NCI-H1436 treated with DMSO at 0.1 percent for 48 hours (cell line): Measurements from ENCODE around the gene MESD.

Experiments used
- DNase-seq: peaks from one replicate; lab custom pipeline; 2025; lab: John Stamatoyannopoulos, UW

The MESD gene

DNA sequence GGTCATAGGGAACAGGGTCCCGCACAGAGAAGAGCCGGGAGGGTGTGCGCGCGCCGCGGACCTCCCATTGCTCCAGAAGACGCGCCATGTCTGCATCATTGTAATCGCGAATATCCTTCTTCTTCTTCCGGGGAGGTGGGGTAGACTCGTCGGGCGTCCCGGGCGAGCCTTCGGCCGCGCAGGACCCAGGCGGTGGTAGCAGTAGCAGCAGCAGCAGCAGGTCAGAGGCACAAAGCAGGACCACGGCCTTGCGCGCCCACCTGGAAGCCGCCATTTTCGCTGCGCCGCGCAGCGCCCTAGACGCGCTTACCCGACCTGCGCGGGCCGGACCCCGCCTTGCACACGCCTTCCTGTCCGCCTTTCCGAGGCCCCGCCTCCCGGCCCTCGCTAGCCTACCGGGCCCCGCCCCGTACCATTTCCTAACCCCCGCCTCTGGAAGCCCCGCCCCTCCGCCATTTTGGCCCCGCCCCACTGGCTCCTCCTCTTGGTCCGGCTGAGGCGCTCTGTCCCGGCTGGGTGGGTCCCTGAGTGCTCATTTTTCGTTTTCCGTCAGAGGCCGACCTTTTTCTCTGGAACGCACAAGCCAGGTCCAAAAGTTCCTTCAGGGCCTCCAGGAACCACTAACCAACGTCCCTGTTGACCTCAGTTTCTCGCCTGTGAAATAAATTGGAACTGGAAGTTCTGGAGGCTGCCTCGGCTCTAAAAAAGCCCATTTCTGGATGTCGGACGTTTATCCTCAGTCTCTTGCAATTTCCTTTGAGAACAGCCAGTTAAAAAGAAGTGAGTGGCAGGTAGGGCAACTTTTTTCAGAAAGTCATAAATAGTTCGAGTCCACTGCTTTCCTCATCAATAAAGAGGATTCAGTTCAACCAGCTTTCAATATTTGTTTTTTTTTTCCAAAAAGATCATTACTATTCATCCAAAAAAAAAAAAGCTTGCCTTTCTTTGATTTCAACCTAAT, at the start of gene MESD:
MESD (minus strand) TSS at position 302 of the 961 bp plus-strand sequence; CDS start at position 274, 28 bp downstream.
- peak; percentile 63 for DNase-seq

DNA sequence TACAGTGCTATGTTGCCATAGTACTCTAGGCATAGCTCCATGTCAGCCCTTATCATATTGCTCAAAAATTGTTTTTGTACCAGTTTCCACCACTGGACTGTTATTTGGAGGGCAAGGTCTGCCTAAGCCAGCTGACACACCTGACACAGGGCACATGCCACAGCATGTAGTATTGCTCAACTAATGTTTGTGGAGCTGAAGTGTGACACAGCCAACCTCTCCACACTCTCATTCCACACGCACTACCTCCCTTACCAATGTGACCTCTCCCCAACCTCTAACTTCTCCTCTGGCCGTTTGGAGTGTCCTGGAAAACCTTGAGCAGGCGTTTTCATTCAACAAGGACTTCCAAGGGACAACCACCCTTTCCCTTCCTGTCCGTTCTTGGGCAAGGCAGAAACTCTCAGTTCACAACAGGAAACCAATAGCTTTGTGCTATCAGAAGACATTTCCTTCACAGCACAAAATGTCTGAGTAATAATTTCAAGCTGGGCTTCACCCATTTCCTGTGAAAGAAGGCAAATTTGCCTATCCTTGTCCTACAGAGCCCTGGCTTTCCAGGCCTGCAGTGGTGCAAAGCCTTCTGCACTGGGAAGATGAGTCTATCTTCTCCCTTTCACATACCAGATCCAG, 49.5 kb upstream of the MESD start:
- no peak for DNase-seq

DNA sequence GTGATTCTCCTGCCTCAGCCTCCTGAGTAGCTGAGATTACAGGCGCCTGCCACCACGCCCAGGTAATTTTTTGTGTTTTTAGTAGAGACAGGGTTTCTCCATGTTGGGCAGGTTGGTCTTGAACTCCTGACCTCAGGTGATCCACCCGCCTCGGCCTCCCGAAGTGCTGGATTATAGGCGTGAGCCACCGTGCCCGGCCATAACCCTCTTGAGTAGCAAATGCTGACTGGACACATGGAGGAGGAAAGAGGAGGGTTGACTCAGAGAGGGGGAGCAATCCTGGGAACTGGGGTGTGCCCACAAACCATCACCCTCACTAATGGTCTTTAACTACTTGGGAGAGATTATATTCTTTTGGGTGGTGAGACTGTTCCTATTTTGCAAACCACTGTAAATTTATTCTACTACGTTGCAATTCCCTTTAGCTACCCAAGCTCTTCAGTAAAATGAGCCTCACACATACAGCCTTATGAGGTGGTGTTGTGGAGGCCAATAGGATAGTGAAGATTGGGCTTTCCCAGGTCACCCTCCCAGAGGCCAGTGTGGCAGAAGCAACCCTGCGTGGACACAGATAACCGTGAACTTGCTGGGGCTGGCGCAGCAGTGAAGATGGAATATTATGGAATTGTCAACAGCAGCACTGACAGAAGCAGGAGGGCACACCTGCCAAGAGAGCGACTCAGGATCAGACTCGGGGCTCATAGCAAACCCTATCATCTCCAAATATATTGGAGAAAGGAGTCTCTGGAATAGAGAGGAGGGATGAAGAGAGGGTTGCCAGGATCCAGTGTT, 48.5 kb upstream of the MESD start:
- DNase-seq = no peak

DNA sequence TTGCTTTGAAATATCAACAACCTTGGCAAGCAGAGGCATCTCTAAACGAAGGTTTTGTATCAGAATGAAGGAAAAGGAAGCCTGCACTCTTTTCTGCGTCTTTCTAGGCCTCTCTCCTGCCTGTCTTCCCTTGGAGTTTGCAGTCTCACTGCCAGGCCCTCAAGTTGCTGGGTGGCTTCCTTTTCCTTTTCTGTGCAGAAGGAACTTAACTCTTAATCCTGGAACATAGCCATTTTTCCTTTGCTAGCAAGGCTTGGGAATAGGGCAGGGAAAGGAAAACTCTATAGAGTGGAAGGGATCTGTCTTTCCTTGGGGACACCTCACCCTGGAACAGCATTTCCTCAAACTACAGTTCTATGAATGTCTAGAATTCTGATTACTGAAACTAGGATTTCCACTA, 43.9 kb upstream of the MESD start:
- DNase-seq = no peak

DNA sequence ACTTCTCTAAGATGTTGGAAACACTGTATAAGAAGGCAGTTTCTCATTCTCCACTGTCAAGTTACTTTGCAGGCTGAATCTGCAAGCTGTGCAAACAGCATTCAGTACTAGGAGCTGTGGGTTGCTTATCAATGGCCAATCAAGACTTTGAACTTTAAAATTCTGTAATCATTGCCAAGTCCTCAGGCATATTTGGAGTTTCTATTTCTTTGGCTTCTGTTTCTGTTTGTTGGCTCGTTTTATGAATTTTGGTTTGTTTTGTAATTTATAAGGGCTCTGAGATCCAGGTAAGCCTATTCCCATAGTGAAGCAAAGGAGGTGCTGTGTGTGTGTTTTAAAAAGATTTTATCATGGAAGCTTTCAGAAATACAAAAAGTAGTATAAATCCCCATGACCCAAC, 43.2 kb upstream of the MESD start:
- DNase-seq = no peak

DNA sequence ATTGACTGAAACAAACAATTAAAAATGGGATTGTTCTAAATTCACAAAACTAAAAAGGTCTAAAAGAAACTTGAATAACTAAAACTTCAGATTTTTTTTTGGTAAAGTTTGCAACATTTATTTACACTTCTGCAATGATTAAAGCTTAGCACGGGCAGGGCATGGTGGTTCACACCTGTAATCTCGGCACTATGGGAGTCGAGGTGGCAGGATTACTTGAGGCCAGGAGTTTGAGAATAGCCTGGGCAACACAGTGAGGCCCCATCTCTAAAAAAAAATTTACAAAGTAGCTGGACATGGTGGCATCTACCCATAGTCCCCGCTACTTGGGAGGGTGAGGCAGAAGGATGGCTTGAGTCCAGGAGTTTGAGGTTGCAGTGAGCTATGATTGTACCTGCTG, 42.7 kb upstream of the MESD start:
- DNase-seq = no peak

DNA sequence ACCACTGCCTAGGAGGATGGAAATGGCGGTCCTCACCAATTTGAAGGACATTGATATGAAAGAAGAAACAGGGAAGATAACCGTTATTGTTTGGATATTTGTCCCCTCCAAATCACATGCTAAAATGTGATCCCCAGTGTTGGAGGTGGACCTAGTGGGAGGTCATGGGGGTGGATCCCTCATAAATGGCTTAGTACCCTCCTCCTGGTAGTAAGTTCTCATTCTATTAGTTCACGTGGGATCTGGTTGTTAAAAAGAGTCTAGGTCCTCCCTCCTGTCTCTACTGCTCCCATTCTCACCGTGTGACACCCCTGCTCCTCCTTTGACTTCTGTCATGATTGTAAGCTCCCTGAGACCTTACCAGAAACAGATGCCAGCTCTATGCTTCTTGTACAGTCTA, 41.6 kb upstream of the MESD start:
- no peak for DNase-seq

DNA sequence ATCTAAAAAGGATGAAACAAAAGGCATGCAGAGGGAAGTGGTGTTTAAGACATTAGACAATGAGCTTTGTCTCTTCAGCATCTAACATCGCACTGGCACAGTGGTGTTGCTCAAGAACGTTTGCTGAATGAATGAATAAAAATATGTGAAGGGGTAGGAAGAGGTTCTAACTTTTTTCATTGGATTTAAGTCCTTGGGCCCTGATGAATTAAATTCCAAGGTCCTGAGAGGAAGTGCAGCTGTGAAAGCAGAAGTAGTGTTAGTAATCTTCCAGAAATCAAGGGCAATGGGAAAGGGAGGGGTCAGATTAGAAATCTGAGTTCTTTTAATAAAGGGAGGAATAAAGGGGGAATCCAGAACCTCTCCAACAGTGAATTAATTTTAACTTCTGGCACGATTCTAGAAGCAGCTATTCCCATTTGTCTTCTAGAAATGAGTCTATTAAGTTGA, 40.7 kb upstream of the MESD start:
- DNase-seq = no peak

DNA sequence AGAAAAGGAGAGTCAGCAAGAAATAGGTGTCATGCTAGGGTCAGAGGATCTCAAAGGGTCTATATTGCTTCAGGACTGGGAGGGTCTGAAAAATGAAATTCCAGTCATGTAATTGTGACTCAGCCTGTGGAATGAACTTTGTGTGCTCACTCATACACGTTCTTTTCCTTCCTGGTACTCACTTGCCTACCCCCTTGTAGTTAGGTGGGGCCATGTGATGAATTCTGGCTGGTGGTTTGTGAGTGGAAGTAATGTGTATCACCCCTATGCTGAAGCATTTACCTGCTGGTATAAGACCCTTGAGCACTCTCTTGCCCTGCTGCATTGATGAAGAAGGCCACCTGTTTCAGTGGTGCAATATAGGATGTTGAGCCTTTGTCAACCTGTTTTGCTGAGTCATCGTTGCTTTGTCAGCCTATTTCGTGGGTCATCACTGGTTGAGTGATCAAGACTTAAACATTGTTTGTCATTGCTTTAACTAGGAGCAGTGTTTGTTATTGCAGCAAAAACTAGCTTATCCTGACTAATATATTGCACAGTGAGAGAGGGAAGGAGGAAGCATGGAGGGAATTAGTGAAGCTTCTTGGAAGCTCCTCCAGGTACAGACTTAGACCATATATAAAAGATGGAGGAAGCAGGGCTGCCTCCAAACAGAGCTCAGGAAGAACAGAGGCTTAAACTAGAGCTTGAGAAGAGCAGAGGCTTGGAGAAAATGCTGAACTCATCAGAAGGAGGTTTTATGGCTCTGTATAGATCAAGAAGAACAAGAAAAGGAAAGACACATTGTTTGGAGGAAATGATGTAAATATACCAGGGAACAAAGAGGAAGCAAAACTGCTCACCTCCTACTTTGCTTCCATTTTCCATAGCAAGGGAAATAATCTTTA, 40.0 kb upstream of the MESD start:
- no peak for DNase-seq

DNA sequence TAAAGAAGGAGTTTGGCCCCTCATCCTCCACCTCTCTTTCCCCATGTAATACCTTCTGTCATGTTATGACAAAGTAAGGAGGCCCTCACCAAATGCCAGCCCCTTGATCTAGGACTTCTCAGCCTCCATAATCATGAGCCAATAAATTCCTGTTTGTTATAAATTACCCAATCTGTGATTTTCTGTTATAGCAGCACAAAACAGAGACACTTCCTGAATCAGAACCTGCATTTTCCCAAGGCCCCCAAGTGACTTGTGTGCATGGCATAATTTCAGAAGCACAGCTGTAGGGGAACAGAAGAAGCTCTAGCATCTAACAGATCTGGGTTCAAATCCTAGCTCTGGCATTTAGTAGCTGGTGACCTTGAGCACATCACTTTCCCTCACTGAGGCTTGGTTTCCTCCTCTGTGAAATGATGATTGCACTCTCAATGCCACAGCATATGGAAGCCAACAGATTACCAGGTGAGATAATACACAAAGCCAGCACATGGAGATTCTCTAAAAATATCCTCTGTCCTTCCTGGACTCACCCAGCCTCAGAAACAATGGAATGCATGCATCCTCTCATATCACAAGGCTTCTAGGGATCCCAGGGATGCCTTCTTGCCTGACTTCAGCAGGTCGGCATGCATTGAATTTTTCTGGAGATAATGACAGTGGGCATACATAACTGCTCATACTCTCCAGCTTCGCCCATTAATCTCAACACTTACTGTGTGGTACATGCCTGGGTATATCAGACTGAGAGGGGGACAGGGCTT, 37.4 kb upstream of the MESD start:
- no peak for DNase-seq

DNA sequence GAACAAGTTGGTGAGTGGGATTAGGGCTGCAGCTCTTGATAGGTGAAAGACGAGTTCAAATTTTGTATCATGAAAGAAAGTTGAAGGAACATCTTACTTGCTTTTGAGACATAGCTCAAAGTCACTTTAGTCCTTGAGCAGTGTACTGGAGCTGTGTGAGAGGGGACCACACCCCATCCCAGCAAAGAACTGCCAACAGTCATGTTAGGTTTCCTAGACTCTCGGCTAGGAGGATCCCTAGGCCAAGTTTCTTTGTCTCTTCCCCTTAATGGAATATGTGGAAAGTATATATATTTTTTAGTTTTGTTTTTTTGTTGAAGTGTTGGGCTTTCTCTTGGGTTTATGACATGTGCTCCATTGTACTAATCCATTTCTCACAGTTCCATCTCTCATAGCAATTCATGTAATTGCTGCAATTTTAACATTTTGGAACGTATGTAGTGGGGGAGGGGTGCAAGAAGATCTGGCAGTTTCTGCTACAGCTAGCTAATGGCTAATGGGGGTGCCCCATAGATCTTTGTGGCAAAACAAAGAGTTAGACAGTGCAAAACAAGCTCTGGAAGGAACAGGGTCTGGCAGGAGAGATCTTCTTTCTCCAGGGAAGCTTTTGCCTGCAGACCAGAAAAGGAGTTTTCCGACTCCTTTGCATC, 36.2 kb upstream of the MESD start:
- DNase-seq = no peak

DNA sequence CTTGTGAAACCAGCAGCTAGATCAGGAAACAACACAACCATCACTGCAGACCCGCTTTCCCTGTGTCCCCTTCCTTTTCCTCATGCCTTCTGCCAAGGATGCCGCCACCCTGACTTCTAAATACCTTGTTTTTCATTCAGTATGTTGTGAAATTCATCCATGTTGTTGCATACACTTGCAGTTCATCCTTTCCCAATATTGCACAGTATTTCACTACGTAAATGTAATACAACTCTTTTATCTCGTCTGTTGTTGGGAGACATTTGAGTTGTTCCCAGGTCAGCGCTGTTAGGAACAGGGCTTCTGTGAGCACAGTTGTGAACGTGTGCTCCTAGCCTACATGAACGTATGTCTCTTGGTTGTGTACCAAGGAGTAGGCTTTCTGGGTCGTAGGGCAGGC, 35.3 kb upstream of the MESD start:
- DNase-seq = no peak

DNA sequence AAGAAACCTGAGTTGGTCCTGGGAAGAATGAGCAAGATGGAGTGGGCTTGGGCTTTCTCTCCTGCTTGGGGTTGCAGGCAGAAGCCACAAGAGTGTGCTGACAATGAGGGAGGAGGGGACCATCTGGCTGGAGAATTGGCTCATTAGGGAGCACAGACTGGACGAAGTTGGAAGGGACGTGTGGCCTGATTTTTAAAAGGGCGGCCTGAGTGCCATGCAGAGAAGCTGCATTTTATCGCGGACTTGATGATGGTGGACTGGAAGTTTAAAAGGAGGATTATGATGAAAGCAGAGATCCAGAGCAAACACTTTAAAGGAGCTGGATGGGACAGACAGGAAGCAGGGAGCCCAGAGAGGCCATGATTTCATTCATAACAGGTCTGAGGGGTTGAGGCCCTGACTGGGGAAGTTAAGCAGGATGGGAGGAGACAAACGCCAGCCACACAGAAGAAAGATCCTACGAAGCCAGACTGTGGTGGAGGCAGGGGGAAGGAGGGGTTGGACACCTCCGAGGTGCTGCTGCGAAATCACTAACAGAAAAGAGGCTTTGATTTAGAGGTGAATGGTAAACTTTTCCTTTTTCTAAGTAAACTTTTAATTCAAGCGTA, 34.8 kb upstream of the MESD start:
- no peak for DNase-seq

DNA sequence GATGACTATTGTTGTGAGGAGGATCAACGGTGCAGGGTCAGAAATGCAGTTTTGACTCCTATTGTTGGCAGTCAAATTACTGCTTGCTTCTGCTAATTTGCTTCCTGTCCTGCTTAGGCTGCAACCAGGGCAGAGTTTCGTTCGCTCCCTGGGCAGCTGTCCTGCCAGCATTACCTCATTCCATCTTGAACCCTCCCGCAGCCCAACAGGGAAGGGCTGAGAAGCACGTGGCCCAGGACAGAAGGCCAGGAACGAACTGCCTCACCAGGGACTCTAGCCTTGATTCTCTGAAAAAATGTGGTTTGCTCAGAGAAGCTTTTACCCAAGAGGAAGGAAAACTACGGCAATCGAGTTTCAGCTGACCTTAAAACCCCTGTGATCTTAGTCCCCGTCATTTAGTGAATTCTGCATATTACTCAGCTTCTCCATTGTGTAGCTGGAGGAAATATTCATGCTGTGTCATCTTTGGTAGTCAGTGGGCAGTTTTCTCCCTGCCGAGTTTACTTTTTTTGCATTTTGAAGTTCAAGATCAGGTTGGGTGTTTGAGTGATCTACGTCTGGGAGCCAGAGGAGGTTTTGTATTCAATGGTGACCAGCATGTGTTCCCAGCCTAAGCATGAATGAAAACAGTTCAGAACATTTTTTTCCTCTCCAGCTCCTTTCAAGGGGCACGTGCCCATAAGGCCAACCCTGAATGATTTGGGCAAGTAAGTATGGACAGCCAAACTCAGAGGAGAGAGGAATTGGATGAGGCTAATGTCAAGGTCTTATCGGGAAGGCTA, 34.1 kb upstream of the MESD start:
- no peak for DNase-seq

DNA sequence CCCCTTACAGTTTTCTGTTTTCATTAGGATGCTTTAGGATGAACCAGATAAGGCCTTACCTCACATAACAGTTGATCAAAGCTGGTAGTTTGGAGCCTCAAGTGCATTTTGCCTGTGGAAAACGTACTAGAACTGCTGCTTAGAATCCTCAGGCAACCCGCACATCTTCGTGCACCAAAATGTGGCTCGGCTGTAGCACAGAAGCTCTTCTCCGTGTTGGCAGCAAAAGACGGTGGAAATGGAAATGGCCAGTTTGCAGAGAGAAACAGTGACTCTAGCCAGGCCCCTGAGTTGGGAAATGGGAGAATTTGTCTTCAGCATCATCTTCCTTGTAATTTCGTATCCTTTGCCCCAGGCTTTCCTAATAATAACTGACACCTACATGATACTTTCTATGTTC, 31.7 kb upstream of the MESD start:
- DNase-seq = no peak

DNA sequence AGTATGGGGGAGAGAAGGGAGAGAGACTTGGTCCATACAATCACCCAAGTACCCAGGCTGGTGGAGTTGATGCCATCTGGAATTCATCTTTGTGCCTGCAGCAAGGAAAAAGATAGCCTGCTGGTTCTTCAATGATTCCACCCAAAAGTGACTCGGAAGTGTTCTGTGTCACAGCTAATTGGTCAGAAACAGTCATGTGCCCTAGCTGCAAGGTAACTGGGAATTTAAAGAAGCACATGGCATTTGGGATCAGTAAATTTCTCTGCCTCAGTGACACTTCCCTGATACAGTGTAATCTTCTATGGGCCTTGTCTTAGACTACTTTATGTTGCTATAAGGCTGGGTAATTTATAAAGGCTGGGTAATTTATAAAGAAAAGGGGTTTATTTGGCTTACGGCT, 28.6 kb upstream of the MESD start:
- no peak for DNase-seq

DNA sequence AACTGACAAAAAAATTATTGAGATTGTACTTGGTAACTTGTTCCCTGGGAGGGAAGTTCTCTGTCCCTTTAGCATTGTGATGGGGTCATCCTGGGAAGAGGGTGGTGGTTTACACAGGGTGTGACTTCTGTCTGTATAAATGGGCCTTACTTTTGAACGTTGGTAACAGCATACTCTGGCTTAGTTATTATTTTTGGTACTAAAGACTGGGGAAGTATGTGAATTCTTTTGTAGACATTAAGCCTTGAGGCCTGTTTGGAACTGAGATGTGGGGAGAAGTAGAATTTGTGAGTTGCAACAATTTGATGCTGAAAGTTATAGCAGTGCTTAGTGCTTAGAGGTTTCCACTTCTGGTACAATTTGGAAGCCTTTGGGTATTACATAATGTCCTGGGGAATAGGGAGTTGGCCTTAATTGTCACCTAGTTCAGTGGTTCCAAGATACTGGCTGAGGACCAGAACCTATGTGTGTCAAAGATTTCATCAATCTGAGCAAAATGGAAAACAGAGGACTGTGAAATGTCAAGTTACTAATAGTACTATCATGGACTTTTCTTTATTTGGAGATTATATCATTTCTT, 27.0 kb upstream of the MESD start:
- DNase-seq = no peak

DNA sequence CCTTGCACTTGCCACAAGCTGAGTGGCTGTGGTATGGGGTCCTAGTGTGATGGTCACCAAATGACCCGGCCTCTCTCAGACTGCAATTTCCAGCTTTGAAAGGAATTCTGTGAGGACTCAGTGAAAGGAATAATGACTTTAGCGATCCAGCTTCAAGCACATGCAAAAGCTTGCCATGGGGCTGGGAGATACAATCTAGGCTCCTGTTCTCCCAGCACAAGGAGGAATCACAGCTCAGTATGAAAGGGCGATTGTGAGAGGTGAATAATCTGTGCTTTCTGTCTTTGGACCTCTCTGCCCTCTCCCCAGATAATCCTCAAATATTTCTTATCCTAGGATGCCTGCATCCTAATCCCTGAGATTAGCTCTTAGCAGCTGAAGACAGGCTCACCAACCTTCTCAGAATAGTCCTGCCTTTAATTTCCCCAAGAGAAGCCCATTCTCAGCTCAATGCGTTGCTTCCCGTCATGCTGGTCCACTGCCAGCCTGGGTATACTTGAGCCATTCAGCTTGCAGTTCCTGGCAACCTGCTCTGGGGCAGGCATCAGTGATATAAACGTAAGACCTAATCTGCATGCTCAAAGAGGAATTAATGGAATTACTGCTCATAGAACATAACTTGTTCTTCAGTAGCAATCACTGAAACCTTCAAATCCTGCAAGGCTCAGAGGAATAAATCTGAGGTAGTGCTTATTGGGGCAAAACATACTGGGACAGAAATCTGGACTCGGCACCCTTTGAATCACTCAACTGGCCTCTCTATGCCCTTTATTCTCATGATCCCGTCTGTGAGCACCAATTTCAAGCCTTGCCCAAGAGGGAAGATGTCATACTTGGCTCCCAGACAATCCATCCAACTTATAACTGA, 26.2 kb upstream of the MESD start:
- no peak for DNase-seq
